ENCODE data around the gene ECHDC1.

ECHDC1 gene

DNA sequence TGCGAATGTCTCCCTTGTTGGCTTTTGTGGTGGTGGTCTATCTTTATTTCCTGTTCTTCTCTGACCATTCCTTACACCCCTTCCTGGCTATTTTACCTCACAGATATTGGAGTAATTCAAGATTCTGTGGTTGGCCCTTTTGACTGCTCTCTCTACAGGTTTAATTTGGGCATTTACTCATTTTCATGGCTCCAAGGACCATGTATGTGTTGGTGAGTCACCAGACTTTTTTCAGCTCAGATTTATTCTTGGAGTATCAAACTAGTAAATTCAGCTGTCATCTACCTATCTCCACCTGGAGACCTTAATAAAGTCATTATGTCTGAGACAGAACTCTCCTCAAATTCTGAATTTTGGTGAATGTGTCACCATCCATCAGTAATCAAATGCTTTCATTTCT is 61.2 kb downstream of the ECHDC1 start:
- Histone ChIP-seq H3K27ac (ENCODE audit: low read length, poor library complexity, severe bottlenecking) (no peak overlapping the region), H4K91ac (ENCODE audit: low read length) (no peak overlapping the region)

DNA sequence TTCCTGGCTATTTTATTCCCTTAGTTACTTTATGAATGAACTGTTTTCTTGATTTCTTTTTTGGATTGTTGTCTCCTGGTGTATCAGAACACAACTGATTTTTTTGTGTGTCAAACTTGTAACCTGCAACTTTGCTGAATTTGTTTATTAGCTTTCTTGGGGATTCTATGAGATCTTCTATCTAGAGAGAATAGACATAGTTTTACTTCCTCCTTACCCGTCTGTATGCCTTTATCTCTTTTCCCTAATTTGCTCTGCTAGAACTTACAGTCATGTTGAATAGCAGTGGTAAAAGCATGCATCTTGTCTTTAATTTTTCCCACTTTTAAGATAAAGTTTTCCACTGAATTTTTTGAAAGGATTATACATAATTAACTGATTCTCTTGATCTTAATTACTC is 63.6 kb downstream of the ECHDC1 start:
- no peak overlapping the region for H3K23ac ChIP-seq (ENCODE audit: low read length in 2 of 2)
- H3K27me3 ChIP-seq (ENCODE audit: control insufficient read depth in 1 of 2, insufficient read depth in 1 of 2, low read length in 2 of 2) = no peaks in the 10 kb centered on the region
- H2BK15ac ChIP-seq (ENCODE audit: low read depth, poor library complexity, severe bottlenecking) = no peak overlapping the region
- no peaks in the 10 kb centered on the region for H3K4me1 ChIP-seq (ENCODE audit: control insufficient read depth, insufficient read depth, low read depth, low read length)
- peaks cover 12% of the 10 kb centered on the region for H3K79me1 ChIP-seq (replicated peaks; ENCODE audit: low read length, poor library complexity, severe bottlenecking)
- no peak overlapping the region for H3K4me3 ChIP-seq (ENCODE audit: insufficient read depth in 1 of 2, low read depth in 1 of 2, low read length in 2 of 2)
- WGBS = no CpG with 5 or more reads among the region's 1 CpG
- H3K27ac ChIP-seq (ENCODE audit: low read length, poor library complexity, severe bottlenecking) = no peak overlapping the region
- no peak overlapping the region for H2BK12ac ChIP-seq (ENCODE audit: low read length in 2 of 2)
- no peak overlapping the region for H4K91ac ChIP-seq (ENCODE audit: low read length)
- H3K4ac ChIP-seq (ENCODE audit: low read depth in 1 of 2, low read length in 2 of 2) = no peak overlapping the region
- no peak overlapping the region for H4K8ac ChIP-seq (ENCODE audit: low read length)
- no peak overlapping the region for H3K4me2 ChIP-seq (ENCODE audit: low read length, poor library complexity, severe bottlenecking)
- no peak overlapping the region for H3K18ac ChIP-seq (ENCODE audit: low read depth in 1 of 2, low read length in 2 of 2)
- H2BK120ac ChIP-seq (ENCODE audit: low read depth, low read length) = no peak overlapping the region
- no peak overlapping the region for H2BK5ac ChIP-seq (ENCODE audit: low read depth, low read length, poor library complexity, severe bottlenecking)
- H3K14ac ChIP-seq (ENCODE audit: low read length in 2 of 2) = no peak overlapping the region
- H2AK5ac ChIP-seq (ENCODE audit: low read length, severe bottlenecking) = no peak overlapping the region
- DNase-seq = no peak
- no peak overlapping the region for H2AFZ ChIP-seq (ENCODE audit: low read depth, low read length)
- no peaks in the 10 kb centered on the region for H3K9me3 ChIP-seq (ENCODE audit: control insufficient read depth, low read length)
- H3K36me3 ChIP-seq (ENCODE audit: control insufficient read depth in 1 of 2, insufficient read depth in 2 of 2, low read depth in 1 of 2, low read length in 2 of 2) = peaks cover 0 to 52% of the 10 kb centered on the region in 2 experiments
- H3K9ac ChIP-seq (ENCODE audit: low read length) = no peak overlapping the region

More for the DNA sequence above, 61.2 kb downstream of the ECHDC1 start:
- Histone ChIP-seq H3K18ac (ENCODE audit: low read depth in 1 of 2, low read length in 2 of 2) (no peak overlapping the region), H3K4me3 (ENCODE audit: insufficient read depth in 1 of 2, low read depth in 1 of 2, low read length in 2 of 2) (no peak overlapping the region), H3K27me3 (ENCODE audit: control insufficient read depth in 1 of 2, insufficient read depth in 1 of 2, low read length in 2 of 2) (no peaks in the 10 kb centered on the region), H4K8ac (ENCODE audit: low read length) (no peak overlapping the region), H3K9ac (ENCODE audit: low read length) (no peak overlapping the region), H2AFZ (ENCODE audit: low read depth, low read length) (no peak overlapping the region), H3K14ac (ENCODE audit: low read length in 2 of 2) (no peak overlapping the region), H2BK15ac (ENCODE audit: low read depth, poor library complexity, severe bottlenecking) (no peak overlapping the region), H3K4ac (ENCODE audit: low read depth in 1 of 2, low read length in 2 of 2) (no peak overlapping the region), H3K4me1 (ENCODE audit: control insufficient read depth, insufficient read depth, low read depth, low read length) (no peaks in the 10 kb centered on the region), H3K79me1 (replicated peaks; ENCODE audit: low read length, poor library complexity, severe bottlenecking) (peaks cover 12% of the 10 kb centered on the region), H2AK5ac (ENCODE audit: low read length, severe bottlenecking) (no peak overlapping the region), H2BK12ac (ENCODE audit: low read length in 2 of 2) (no peak overlapping the region), H3K36me3 (ENCODE audit: control insufficient read depth in 1 of 2, insufficient read depth in 2 of 2, low read depth in 1 of 2, low read length in 2 of 2) (peaks cover 6 to 75% of the 10 kb centered on the region in 2 experiments), H3K9me3 (ENCODE audit: control insufficient read depth, low read length) (no peaks in the 10 kb centered on the region), H3K4me2 (ENCODE audit: low read length, poor library complexity, severe bottlenecking) (no peak overlapping the region), H2BK5ac (ENCODE audit: low read depth, low read length, poor library complexity, severe bottlenecking) (no peak overlapping the region), H2BK120ac (ENCODE audit: low read depth, low read length) (no peak overlapping the region), H3K23ac (ENCODE audit: low read length in 2 of 2) (no peak overlapping the region)
- no CpG with 5 or more reads among the region's 1 CpG for WGBS
- no peak for DNase-seq

DNA sequence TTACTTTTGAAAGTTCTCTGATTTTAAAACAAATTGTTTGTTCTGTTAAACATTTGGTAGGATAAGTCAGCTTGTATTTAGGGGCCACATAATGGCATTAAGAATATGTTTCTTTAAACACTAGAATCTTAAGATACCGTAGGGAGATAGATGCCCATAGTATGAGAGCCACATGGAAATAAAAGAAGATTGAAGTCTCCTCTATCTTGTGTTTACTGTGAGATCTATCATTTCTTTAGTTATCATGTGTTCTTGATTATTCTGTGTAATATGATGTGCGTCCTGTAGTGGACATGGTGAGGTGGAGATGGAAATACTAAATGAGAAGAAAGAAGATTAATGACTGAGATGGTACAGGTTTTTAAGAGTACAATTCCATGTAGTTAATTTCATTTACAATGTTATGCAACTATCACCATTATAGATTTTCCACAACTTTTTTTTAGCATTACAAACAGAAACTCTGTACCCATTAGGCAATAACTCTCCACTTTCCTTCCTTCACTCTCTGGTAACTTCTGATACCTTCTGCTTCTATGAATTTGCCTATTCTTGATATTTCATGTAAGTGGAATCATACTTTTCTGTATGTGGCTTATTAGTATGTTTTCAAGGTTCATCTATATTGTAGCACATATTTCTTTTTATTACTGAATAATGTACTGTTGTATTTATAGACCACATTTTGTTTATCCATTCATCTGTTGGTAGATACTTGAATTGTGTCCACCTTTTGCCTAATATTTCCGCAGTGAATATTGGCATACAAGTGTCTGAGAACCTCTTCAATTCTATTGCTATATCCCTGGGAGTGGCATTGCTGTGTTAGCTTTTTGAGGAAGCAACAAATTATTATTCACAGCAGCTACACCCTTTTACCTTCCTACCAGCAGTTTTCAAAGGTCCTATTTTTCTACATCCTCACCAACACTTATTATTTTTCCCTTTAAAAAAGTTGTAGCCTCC is 65.2 kb downstream of the ECHDC1 start:
- Histone ChIP-seq H2AFZ (ENCODE audit: low read depth, low read length) (no peak overlapping the region), H3K9ac (ENCODE audit: low read length) (no peak overlapping the region), H3K4me1 (ENCODE audit: control insufficient read depth, insufficient read depth, low read depth, low read length) (no peaks in the 10 kb centered on the region), H3K9me3 (ENCODE audit: control insufficient read depth, low read length) (no peaks in the 10 kb centered on the region), H2AK5ac (ENCODE audit: low read length, severe bottlenecking) (no peak overlapping the region), H3K27me3 (ENCODE audit: control insufficient read depth in 1 of 2, insufficient read depth in 1 of 2, low read length in 2 of 2) (no peaks in the 10 kb centered on the region), H2BK15ac (ENCODE audit: low read depth, poor library complexity, severe bottlenecking) (no peak overlapping the region), H4K91ac (ENCODE audit: low read length) (no peak overlapping the region), H4K8ac (ENCODE audit: low read length) (no peak overlapping the region), H2BK12ac (ENCODE audit: low read length in 2 of 2) (no peak overlapping the region), H2BK120ac (ENCODE audit: low read depth, low read length) (no peak overlapping the region), H3K14ac (ENCODE audit: low read length in 2 of 2) (no peak overlapping the region), H3K27ac (ENCODE audit: low read length, poor library complexity, severe bottlenecking) (no peak overlapping the region), H2BK5ac (ENCODE audit: low read depth, low read length, poor library complexity, severe bottlenecking) (no peak overlapping the region), H3K23ac (ENCODE audit: low read length in 2 of 2) (no peak overlapping the region), H3K79me1 (replicated peaks; ENCODE audit: low read length, poor library complexity, severe bottlenecking) (peaks cover 13% of the 10 kb centered on the region), H3K36me3 (ENCODE audit: control insufficient read depth in 1 of 2, insufficient read depth in 2 of 2, low read depth in 1 of 2, low read length in 2 of 2) (peaks cover 0 to 40% of the 10 kb centered on the region in 2 experiments), H3K4me2 (ENCODE audit: low read length, poor library complexity, severe bottlenecking) (no peak overlapping the region), H3K18ac (ENCODE audit: low read depth in 1 of 2, low read length in 2 of 2) (no peak overlapping the region), H3K4me3 (ENCODE audit: insufficient read depth in 1 of 2, low read depth in 1 of 2, low read length in 2 of 2) (no peak overlapping the region), H3K4ac (ENCODE audit: low read depth in 1 of 2, low read length in 2 of 2) (no peak overlapping the region)
- WGBS = 100% methylated on average over 3 of the region's 3 CpGs
- no peak for DNase-seq

DNA sequence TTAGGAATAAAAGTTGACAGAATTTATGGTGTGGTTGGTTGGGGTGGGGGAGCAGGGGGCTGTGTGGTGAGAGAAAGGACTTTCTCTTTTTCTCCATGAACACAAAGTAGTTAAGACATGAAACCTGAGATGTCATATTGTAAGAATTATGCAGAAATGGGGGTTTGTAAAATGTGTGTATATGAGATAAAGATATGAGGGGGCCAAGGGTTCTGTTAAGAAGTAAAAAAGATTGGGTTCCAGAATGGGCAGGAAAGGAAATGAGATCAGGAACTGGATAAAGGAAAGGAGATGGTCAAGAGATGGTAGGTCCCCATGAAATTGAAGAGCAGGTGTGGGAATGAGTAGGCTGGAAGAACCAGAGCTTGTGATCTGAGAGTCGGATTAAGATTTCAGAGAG is 67.1 kb downstream of the ECHDC1 start:
- no peak overlapping the region for H3K14ac ChIP-seq (ENCODE audit: low read length in 2 of 2)
- no peak overlapping the region for H3K9ac ChIP-seq (ENCODE audit: low read length)
- H3K27ac ChIP-seq (ENCODE audit: low read length, poor library complexity, severe bottlenecking) = no peak overlapping the region
- no peak overlapping the region for H3K18ac ChIP-seq (ENCODE audit: low read depth in 1 of 2, low read length in 2 of 2)
- no peak overlapping the region for H3K4me3 ChIP-seq (ENCODE audit: insufficient read depth in 1 of 2, low read depth in 1 of 2, low read length in 2 of 2)
- H3K79me1 ChIP-seq (replicated peaks; ENCODE audit: low read length, poor library complexity, severe bottlenecking) = peaks cover 7% of the 10 kb centered on the region
- no peak for DNase-seq
- no peak overlapping the region for H2AK5ac ChIP-seq (ENCODE audit: low read length, severe bottlenecking)
- no peaks in the 10 kb centered on the region for H3K4me1 ChIP-seq (ENCODE audit: control insufficient read depth, insufficient read depth, low read depth, low read length)
- peaks cover 0 to 22% of the 10 kb centered on the region in 2 experiments for H3K36me3 ChIP-seq (ENCODE audit: control insufficient read depth in 1 of 2, insufficient read depth in 2 of 2, low read depth in 1 of 2, low read length in 2 of 2)
- H4K8ac ChIP-seq (ENCODE audit: low read length) = no peak overlapping the region
- H3K23ac ChIP-seq (ENCODE audit: low read length in 2 of 2) = no peak overlapping the region
- H3K9me3 ChIP-seq (ENCODE audit: control insufficient read depth, low read length) = no peaks in the 10 kb centered on the region
- no peak overlapping the region for H3K4me2 ChIP-seq (ENCODE audit: low read length, poor library complexity, severe bottlenecking)
- H2AFZ ChIP-seq (ENCODE audit: low read depth, low read length) = no peak overlapping the region
- H3K4ac ChIP-seq (ENCODE audit: low read depth in 1 of 2, low read length in 2 of 2) = no peak overlapping the region
- no peak overlapping the region for H2BK120ac ChIP-seq (ENCODE audit: low read depth, low read length)
- no peak overlapping the region for H2BK5ac ChIP-seq (ENCODE audit: low read depth, low read length, poor library complexity, severe bottlenecking)
- H2BK12ac ChIP-seq (ENCODE audit: low read length in 2 of 2) = no peak overlapping the region
- no peaks in the 10 kb centered on the region for H3K27me3 ChIP-seq (ENCODE audit: control insufficient read depth in 1 of 2, insufficient read depth in 1 of 2, low read length in 2 of 2)
- no peak overlapping the region for H2BK15ac ChIP-seq (ENCODE audit: low read depth, poor library complexity, severe bottlenecking)
- 98% methylated on average over 1 of the region's 1 CpG for WGBS
- no peak overlapping the region for H4K91ac ChIP-seq (ENCODE audit: low read length)
